ENCODE measurements around the gene RDH12.

Gene RDH12

DNA sequence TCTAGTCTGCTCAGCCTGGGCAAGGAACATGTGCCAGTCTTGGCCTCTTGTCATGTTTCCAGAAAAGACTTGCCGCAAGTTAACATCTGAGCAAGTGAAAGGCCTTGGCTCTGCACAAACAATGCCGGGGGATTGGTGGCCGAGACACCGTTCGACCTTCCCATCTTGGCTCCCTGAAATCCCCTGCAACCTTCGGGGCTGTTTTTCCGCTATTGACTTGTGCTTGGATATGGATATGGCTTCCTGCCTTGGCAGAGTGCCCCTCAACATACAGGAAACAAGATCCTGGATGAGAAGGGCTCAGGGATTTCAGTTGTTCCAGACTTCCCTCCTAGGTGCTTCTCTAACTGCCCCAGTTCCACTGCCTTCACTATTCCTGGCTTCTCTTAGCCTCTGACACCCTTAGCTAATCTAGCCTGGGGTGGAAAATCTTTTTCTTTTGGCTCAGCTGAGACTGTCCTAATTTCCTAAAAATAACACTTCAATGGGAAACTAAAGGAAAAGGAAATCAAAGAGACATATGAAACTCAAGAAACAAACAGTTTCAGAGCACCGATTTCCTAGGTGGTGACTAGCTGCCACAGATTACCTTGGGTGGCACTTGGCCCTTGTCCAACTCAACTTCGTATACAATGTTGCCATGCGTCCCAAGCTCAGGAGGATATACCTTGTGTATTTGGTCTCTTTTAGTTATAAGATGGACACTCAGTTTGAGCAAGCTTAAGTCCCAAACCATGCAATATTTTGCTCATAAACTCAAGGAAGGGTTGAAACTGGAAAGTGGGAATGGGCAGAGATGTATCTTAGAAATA, 33.9 kb downstream of the RDH12 start:
- no peak overlapping the region for H2BK120ac ChIP-seq (ENCODE audit: low read depth, low read length)
- H4K8ac ChIP-seq (ENCODE audit: low read depth, low read length): no peak overlapping the region
- no peak overlapping the region for H2AK5ac ChIP-seq (ENCODE audit: low read length)
- no peaks in the 10 kb centered on the region for H3K27me3 ChIP-seq (ENCODE audit: insufficient read depth, low read length, poor library complexity)
- WGBS (ENCODE audit: extremely low coverage, insufficient coverage, low lambda C conversion rate): no CpG with 5 or more reads among the region's 10 CpGs
- no peak for DNase-seq
- H3K4me2 ChIP-seq (ENCODE audit: low read length): no peak overlapping the region
- H4K5ac ChIP-seq (ENCODE audit: low read length): no peak overlapping the region
- H3K79me1 ChIP-seq (ENCODE audit: low read length): no peaks in the 10 kb centered on the region
- H3K18ac ChIP-seq (ENCODE audit: low read length): no peak overlapping the region
- H2BK5ac ChIP-seq (ENCODE audit: low read length): no peak overlapping the region
- H3K23ac ChIP-seq (ENCODE audit: low read length): no peak overlapping the region
- no peaks in the 10 kb centered on the region for H3K4me1 ChIP-seq (ENCODE audit: control insufficient read depth, low read depth, low read length)
- H3K36me3 ChIP-seq (ENCODE audit: control insufficient read depth, insufficient read depth, low read length): no peaks in the 10 kb centered on the region
- no peak overlapping the region for H3K4me3 ChIP-seq (ENCODE audit: low read length)
- H2BK15ac ChIP-seq (replicated peaks; ENCODE audit: low read depth): no peak overlapping the region
- no peak overlapping the region for H3K27ac ChIP-seq (ENCODE audit: low read depth, low read length)
- H3K4ac ChIP-seq (ENCODE audit: low read depth, low read length): no peak overlapping the region
- H3K79me2 ChIP-seq (ENCODE audit: control insufficient read depth, insufficient read depth, low read length): no peaks in the 10 kb centered on the region
- no peak overlapping the region for H3K9ac ChIP-seq (ENCODE audit: low read length)
- H3K56ac ChIP-seq (ENCODE audit: low read length): no peak overlapping the region

DNA sequence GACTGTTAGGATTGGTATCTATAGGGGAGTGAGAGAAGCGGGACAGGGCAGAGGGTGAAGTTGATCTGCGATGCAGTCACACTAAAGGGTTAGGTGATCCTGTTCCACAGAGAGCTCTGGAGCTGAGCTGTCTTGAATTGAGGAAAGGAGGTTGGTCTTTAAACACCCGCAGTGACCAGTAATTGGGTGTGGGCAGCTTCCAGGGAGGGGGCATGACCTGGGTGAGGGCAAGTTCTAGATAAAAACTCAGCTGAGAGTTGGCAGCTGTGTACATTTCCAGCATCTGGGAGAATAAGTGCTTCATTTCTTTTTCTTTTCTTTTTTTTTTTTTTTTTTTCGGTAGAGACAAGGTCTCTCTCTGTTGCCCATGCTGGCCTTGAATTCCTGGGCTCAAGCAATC, 35.1 kb downstream of the RDH12 start:
- Histone ChIP-seq H3K4ac (ENCODE audit: low read depth, low read length) (no peak overlapping the region), H3K23ac (ENCODE audit: low read length) (no peak overlapping the region), H3K27me3 (ENCODE audit: insufficient read depth, low read length, poor library complexity) (no peaks in the 10 kb centered on the region), H3K9ac (ENCODE audit: low read length) (no peak overlapping the region), H2AK5ac (ENCODE audit: low read length) (no peak overlapping the region), H4K5ac (ENCODE audit: low read length) (no peak overlapping the region), H3K4me1 (ENCODE audit: control insufficient read depth, low read depth, low read length) (no peaks in the 10 kb centered on the region), H3K56ac (ENCODE audit: low read length) (no peak overlapping the region), H2BK120ac (ENCODE audit: low read depth, low read length) (no peak overlapping the region), H3K79me1 (ENCODE audit: low read length) (no peaks in the 10 kb centered on the region), H3K4me3 (ENCODE audit: low read length) (no peak overlapping the region), H3K36me3 (ENCODE audit: control insufficient read depth, insufficient read depth, low read length) (no peaks in the 10 kb centered on the region), H4K8ac (ENCODE audit: low read depth, low read length) (no peak overlapping the region), H3K79me2 (ENCODE audit: control insufficient read depth, insufficient read depth, low read length) (no peaks in the 10 kb centered on the region), H2BK15ac (replicated peaks; ENCODE audit: low read depth) (no peak overlapping the region), H3K18ac (ENCODE audit: low read length) (no peak overlapping the region), H3K27ac (ENCODE audit: low read depth, low read length) (no peak overlapping the region), H2BK5ac (ENCODE audit: low read length) (no peak overlapping the region), H3K4me2 (ENCODE audit: low read length) (no peak overlapping the region)
- no CpG with 5 or more reads among the region's 4 CpGs for WGBS (ENCODE audit: extremely low coverage, insufficient coverage, low lambda C conversion rate)
- no peak for DNase-seq

DNA sequence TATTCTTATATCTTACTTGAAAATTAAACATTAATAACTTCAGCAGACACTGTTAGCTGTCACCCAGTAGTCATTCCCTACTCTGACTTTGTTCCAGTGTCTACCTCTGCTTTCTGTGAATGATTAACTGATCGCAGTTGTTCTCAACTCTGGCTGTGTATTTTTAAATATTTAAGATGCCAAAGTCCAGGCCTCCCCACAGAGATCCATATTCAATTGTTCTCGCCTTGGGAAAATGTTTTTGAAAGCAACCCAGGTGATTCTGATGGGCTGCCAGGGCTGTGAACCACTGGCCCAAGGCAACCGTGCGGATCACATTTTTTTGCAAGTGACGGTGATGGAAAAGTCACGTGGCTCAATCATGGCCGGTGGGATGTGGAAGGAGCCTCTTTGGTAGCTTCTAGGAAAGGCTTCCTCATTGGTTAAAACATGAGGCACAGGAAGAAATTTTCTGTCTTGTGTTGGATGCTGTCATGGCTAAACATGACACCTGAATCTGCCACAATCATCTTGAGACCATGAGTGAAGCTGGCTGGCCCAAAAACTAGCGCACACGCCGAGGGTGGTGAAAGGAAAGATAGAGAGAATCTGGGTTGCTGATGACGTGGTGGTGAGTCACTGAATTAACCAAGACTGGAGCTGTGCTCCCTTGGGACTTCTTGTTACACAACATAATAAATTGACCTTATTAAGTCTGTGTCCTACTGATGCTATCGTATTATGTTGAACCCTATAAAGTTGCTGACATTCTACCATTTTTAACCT, 37.2 kb downstream of the RDH12 start:
- H3K56ac ChIP-seq (ENCODE audit: low read length): no peak overlapping the region
- no peak overlapping the region for H3K4ac ChIP-seq (ENCODE audit: low read depth, low read length)
- H3K79me1 ChIP-seq (ENCODE audit: low read length): no peaks in the 10 kb centered on the region
- H3K4me1 ChIP-seq (ENCODE audit: control insufficient read depth, low read depth, low read length): no peaks in the 10 kb centered on the region
- H3K79me2 ChIP-seq (ENCODE audit: control insufficient read depth, insufficient read depth, low read length): no peaks in the 10 kb centered on the region
- peak; percentile 3 for DNase-seq
- H3K27me3 ChIP-seq (ENCODE audit: insufficient read depth, low read length, poor library complexity): no peaks in the 10 kb centered on the region
- H3K9ac ChIP-seq (ENCODE audit: low read length): no peak overlapping the region
- no peak overlapping the region for H3K4me3 ChIP-seq (ENCODE audit: low read length)
- no CpG with 5 or more reads among the region's 12 CpGs for WGBS (ENCODE audit: extremely low coverage, insufficient coverage, low lambda C conversion rate)
- H3K18ac ChIP-seq (ENCODE audit: low read length): no peak overlapping the region
- H2BK120ac ChIP-seq (ENCODE audit: low read depth, low read length): no peak overlapping the region
- no peak overlapping the region for H3K23ac ChIP-seq (ENCODE audit: low read length)
- no peak overlapping the region for H3K27ac ChIP-seq (ENCODE audit: low read depth, low read length)
- no peak overlapping the region for H2BK15ac ChIP-seq (replicated peaks; ENCODE audit: low read depth)
- no peak overlapping the region for H2BK5ac ChIP-seq (ENCODE audit: low read length)
- H4K5ac ChIP-seq (ENCODE audit: low read length): no peak overlapping the region
- H3K36me3 ChIP-seq (ENCODE audit: control insufficient read depth, insufficient read depth, low read length): no peaks in the 10 kb centered on the region
- no peak overlapping the region for H4K8ac ChIP-seq (ENCODE audit: low read depth, low read length)
- H3K4me2 ChIP-seq (ENCODE audit: low read length): no peak overlapping the region
- no peak overlapping the region for H2AK5ac ChIP-seq (ENCODE audit: low read length)

DNA sequence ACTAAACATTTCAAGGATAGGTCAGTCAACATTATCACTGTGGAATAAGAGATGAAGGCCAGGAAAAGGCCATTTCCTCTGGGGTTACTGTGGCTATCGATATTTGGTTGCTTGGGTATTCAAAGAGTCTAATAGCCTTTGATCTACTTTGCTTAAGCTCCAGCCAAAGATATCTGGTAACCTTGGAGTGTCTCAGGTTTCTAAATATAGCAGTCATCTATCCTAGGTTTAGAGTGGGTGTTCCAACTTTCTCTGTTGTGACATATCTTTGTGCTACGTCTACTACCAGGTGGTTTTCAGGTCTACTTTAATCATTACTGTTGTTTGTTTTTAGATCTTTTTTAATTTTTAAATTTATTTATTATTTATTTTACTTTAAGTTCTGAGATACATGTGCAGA, 42.4 kb downstream of the RDH12 start:
- Histone ChIP-seq H3K79me2 (ENCODE audit: control insufficient read depth, insufficient read depth, low read length) (no peaks in the 10 kb centered on the region), H2AK5ac (ENCODE audit: low read length) (no peak overlapping the region), H4K8ac (ENCODE audit: low read depth, low read length) (no peak overlapping the region), H3K27me3 (ENCODE audit: insufficient read depth, low read length, poor library complexity) (no peaks in the 10 kb centered on the region), H2BK5ac (ENCODE audit: low read length) (no peak overlapping the region), H3K79me1 (ENCODE audit: low read length) (no peaks in the 10 kb centered on the region), H3K4me1 (ENCODE audit: control insufficient read depth, low read depth, low read length) (no peaks in the 10 kb centered on the region), H4K5ac (ENCODE audit: low read length) (no peak overlapping the region), H2BK15ac (replicated peaks; ENCODE audit: low read depth) (no peak overlapping the region), H3K56ac (ENCODE audit: low read length) (no peak overlapping the region), H3K4me3 (ENCODE audit: low read length) (no peak overlapping the region), H3K4me2 (ENCODE audit: low read length) (no peak overlapping the region), H3K36me3 (ENCODE audit: control insufficient read depth, insufficient read depth, low read length) (peaks cover 2% of the 10 kb centered on the region), H3K23ac (ENCODE audit: low read length) (no peak overlapping the region), H3K4ac (ENCODE audit: low read depth, low read length) (no peak overlapping the region), H3K9ac (ENCODE audit: low read length) (no peak overlapping the region), H3K18ac (ENCODE audit: low read length) (no peak overlapping the region), H3K27ac (ENCODE audit: low read depth, low read length) (no peak overlapping the region), H2BK120ac (ENCODE audit: low read depth, low read length) (no peak overlapping the region)
- WGBS (ENCODE audit: extremely low coverage, insufficient coverage, low lambda C conversion rate): no CpG with 5 or more reads among the region's 2 CpGs
- DNase-seq: no peak

DNA sequence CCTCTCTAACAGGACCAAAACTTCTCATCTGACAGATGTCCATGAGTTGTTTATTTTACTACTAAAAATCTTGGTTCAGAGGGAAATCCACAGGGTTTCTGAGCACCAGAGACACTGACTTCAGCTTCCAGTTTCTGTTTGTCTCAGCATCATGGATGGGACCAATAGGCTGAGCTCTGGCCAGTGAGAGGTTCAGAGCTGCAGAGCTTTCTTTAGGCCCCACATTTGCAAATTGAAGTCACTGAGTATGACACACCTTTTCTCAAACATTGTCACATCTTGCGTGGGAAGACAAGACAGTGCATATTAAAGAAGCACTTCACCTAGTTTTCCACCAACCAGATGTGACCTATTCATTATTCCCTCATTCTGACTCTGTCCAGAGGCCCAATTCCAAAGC, 45.2 kb downstream of the RDH12 start:
- Histone ChIP-seq H3K56ac (ENCODE audit: low read length) (no peak overlapping the region), H2BK120ac (ENCODE audit: low read depth, low read length) (no peak overlapping the region), H2BK15ac (replicated peaks; ENCODE audit: low read depth) (no peak overlapping the region), H3K27ac (ENCODE audit: low read depth, low read length) (no peak overlapping the region), H3K23ac (ENCODE audit: low read length) (no peak overlapping the region), H4K8ac (ENCODE audit: low read depth, low read length) (no peak overlapping the region), H3K27me3 (ENCODE audit: insufficient read depth, low read length, poor library complexity) (no peaks in the 10 kb centered on the region), H3K4me1 (ENCODE audit: control insufficient read depth, low read depth, low read length) (no peaks in the 10 kb centered on the region), H3K4ac (ENCODE audit: low read depth, low read length) (no peak overlapping the region), H3K4me2 (ENCODE audit: low read length) (no peak overlapping the region), H3K79me2 (ENCODE audit: control insufficient read depth, insufficient read depth, low read length) (no peaks in the 10 kb centered on the region), H3K4me3 (ENCODE audit: low read length) (no peak overlapping the region), H3K79me1 (ENCODE audit: low read length) (no peaks in the 10 kb centered on the region), H2AK5ac (ENCODE audit: low read length) (no peak overlapping the region), H4K5ac (ENCODE audit: low read length) (no peak overlapping the region), H2BK5ac (ENCODE audit: low read length) (no peak overlapping the region), H3K36me3 (ENCODE audit: control insufficient read depth, insufficient read depth, low read length) (peaks cover 8% of the 10 kb centered on the region), H3K18ac (ENCODE audit: low read length) (no peak overlapping the region), H3K9ac (ENCODE audit: low read length) (no peak overlapping the region)
- WGBS (ENCODE audit: extremely low coverage, insufficient coverage, low lambda C conversion rate): no CpG with 5 or more reads among the region's 1 CpG
- no peak for DNase-seq
